Subcutaneous abdominal adipose tissue (tissue), 5 donors: ENCODE data around the gene SLC2A6.

Experiments used
- H3K27ac ChIP-seq: one replicate; pipeline ENCODE4 v1.7.0; 2013; ENCODE audit warnings: low read depth, mild to moderate bottlenecking, inconsistent platforms, low read length, moderate library complexity
- H3K27me3 ChIP-seq, 5 donors: one replicate each; pipeline ENCODE4 v1.7.0; 2013; ENCODE audit warnings: low read length in 5 of 5, inconsistent platforms in 1 of 5; ENCODE audit not compliant: control insufficient read depth in 5 of 5, insufficient read depth in 4 of 5
- H3K36me3 ChIP-seq, 5 donors: one replicate each; pipeline ENCODE4 v1.7.0; 2013; ENCODE audit warnings: low read length in 5 of 5; ENCODE audit not compliant: control insufficient read depth in 5 of 5, insufficient read depth in 5 of 5
- H3K4me1 ChIP-seq, 5 donors: one replicate each; pipeline ENCODE4 v1.7.0; 2013; ENCODE audit warnings: low read length in 5 of 5, mild to moderate bottlenecking in 3 of 5, moderate library complexity in 1 of 5; ENCODE audit not compliant: control insufficient read depth in 5 of 5, insufficient read depth in 5 of 5
- H3K4me3 ChIP-seq, 5 donors: one replicate each; pipeline ENCODE4 v1.7.0; 2013; ENCODE audit warnings: low read length in 5 of 5, low read depth in 1 of 5
- H3K9ac ChIP-seq, 5 donors: one replicate each; pipeline ENCODE4 v1.7.0; 2013; ENCODE audit warnings: low read length in 5 of 5, mild to moderate bottlenecking in 4 of 5, moderate library complexity in 3 of 5
- H3K9me3 ChIP-seq, 5 donors: one replicate each; pipeline ENCODE4 v1.7.0; 2013; ENCODE audit warnings: low read length in 5 of 5; ENCODE audit not compliant: control insufficient read depth in 5 of 5
- donor health status: healthy.
- donor health status: healthy.
- donor health status: healthy.
- donor health status: healthy.
- donor health status: healthy.

SLC2A6 gene

GRCh38 chr9:133499132-133499891 is 20.4 kb upstream of the SLC2A6 start:
- no peak overlapping the region for H3K27ac ChIP-seq
- H3K9me3 ChIP-seq, result peaks cover 4 to 14% (median 10%) of the 10 kb centered on the region in 5 donors
- H3K4me1 ChIP-seq, result peaks cover 0 to 4% (median 0%) of the 10 kb centered on the region in 5 donors
- H3K4me3 ChIP-seq, result no peak overlapping the region
- H3K36me3 ChIP-seq, result no peaks in the 10 kb centered on the region
- no peak overlapping the region for H3K9ac ChIP-seq
- H3K27me3 ChIP-seq, result peaks cover 8 to 50% (median 25%) of the 10 kb centered on the region in 5 donors

GRCh38 chr9:133496861-133497842 is 18.3 kb upstream of the SLC2A6 start:
- Histone ChIP-seq H3K27ac (no peak overlapping the region), H3K27me3 (peaks cover 8 to 50% (median 28%) of the 10 kb centered on the region in 5 donors), H3K4me3 (no peak overlapping the region), H3K36me3 (no peaks in the 10 kb centered on the region), H3K4me1 (peaks cover 0 to 10% (median 0%) of the 10 kb centered on the region in 5 donors), H3K9ac (no peak overlapping the region), H3K9me3 (peaks cover 0 to 10% (median 8%) of the 10 kb centered on the region in 5 donors)

DNA sequence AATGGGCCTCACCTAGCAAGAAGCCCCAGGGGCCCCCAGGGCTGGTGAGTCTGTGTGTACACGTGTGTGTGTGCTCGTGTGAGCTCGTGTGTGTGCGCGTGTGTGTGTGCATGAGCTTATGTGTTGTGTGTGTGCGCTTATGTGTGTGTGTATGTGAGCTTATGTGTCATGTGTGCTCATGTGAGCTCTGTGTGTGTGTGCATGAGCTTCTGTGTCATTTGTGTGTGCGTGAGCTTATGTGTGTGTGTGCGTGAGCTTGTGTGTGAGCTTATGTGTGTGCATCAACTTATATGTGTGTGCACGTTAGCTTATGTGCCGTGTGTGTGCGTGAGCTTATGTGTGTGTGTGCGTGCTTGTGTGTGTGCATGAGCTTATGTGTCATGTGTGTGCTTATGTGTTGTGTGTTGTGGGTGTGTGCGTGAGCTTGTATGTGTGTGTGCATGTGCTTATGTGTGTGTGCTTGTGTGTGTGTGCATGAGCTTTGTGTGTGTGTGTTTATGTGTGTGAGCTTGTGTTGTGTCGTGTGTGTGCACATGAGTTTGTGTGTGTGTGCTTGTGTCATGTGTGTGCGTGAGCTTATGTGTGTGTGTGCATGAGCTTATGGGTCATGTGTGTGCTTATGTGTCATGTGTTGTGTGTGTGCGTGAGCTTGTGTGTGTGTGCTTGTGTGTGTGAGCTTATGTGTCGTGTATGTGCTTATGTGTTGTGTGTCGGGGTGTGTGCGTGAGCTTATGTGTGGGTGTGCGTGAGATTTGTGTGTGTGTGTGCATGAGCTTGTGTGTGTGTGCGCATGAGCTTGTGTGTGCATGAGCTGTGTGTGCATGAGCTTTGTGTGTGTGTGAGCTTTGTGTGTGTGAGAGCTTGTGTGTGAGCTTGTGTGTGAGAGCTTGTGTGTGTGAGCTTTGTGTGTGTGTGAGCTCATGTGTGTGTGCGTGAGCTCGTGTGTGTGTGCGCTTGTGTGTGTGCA is 16.7 kb upstream of the SLC2A6 start:
- peaks cover 8 to 58% (median 28%) of the 10 kb centered on the region in 5 donors for H3K27me3 ChIP-seq
- no peaks in the 10 kb centered on the region for H3K9me3 ChIP-seq
- no peak overlapping the region for H3K4me3 ChIP-seq
- peaks cover 0 to 16% (median 0%) of the 10 kb centered on the region in 5 donors for H3K4me1 ChIP-seq
- no peak overlapping the region for H3K9ac ChIP-seq
- no peak overlapping the region for H3K27ac ChIP-seq
- no peaks in the 10 kb centered on the region for H3K36me3 ChIP-seq

DNA sequence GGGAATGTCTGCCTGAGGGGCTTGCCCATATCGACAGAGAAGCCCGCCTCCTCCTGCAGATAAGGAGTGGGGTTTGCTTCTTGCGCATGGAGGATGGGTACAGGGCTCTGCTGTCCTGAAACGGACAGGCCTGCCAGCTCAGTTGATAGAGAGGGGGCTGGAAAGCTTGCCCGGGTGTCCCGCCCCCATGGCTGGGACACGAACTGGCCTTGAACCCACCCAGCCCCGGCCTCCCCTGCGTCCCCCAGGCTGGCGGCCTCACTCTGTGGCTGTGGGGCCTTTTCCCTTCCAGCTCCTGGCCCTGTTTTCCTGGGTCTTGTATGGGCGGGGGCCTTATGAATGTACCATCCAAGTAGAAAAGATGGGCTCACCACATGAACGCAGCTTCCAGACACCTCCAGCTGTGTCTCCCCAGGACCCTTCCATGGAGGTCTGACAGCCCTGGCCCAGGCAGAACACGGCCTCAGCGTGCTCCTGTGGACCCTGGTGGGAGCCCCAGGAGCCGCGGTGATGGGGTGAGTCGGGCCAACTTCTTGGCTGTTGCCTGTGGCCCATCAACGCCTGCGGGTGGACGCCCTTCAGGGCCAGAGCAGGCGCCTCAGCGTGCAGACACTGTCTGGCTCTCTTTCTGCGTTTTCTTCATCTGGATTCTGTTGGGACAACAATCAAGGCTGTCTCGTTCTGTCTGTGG is 15.9 kb upstream of the SLC2A6 start:
- Histone ChIP-seq H3K9ac (no peak overlapping the region), H3K27me3 (peaks cover 8 to 63% (median 33%) of the 10 kb centered on the region in 5 donors), H3K4me3 (no peak overlapping the region), H3K36me3 (no peaks in the 10 kb centered on the region), H3K27ac (no peak overlapping the region), H3K4me1 (peaks cover 0 to 16% (median 0%) of the 10 kb centered on the region in 5 donors), H3K9me3 (no peaks in the 10 kb centered on the region)

GRCh38 chr9:133493845-133494540 is 15.1 kb upstream of the SLC2A6 start:
- no peak overlapping the region for H3K27ac ChIP-seq
- H3K4me3 ChIP-seq, result no peak overlapping the region
- no peaks in the 10 kb centered on the region for H3K36me3 ChIP-seq
- H3K4me1 ChIP-seq, result peaks cover 0 to 16% (median 0%) of the 10 kb centered on the region in 5 donors
- no peaks in the 10 kb centered on the region for H3K9me3 ChIP-seq
- H3K27me3 ChIP-seq, result peaks cover 8 to 60% (median 34%) of the 10 kb centered on the region in 5 donors
- H3K9ac ChIP-seq, result no peak overlapping the region

- Histone ChIP-seq H3K27me3 (peaks cover 8 to 59% (median 30%) of the 10 kb centered on the region in 5 donors), H3K9ac (no peak overlapping the region), H3K27ac (no peak overlapping the region), H3K36me3 (no peaks in the 10 kb centered on the region), H3K4me3 (no peak overlapping the region), H3K4me1 (peaks cover 0 to 16% (median 0%) of the 10 kb centered on the region in 5 donors), H3K9me3 (no peaks in the 10 kb centered on the region)
Measured at GRCh38 chr9:133493428-133493827, 14.5 kb upstream of the SLC2A6 start.

DNA sequence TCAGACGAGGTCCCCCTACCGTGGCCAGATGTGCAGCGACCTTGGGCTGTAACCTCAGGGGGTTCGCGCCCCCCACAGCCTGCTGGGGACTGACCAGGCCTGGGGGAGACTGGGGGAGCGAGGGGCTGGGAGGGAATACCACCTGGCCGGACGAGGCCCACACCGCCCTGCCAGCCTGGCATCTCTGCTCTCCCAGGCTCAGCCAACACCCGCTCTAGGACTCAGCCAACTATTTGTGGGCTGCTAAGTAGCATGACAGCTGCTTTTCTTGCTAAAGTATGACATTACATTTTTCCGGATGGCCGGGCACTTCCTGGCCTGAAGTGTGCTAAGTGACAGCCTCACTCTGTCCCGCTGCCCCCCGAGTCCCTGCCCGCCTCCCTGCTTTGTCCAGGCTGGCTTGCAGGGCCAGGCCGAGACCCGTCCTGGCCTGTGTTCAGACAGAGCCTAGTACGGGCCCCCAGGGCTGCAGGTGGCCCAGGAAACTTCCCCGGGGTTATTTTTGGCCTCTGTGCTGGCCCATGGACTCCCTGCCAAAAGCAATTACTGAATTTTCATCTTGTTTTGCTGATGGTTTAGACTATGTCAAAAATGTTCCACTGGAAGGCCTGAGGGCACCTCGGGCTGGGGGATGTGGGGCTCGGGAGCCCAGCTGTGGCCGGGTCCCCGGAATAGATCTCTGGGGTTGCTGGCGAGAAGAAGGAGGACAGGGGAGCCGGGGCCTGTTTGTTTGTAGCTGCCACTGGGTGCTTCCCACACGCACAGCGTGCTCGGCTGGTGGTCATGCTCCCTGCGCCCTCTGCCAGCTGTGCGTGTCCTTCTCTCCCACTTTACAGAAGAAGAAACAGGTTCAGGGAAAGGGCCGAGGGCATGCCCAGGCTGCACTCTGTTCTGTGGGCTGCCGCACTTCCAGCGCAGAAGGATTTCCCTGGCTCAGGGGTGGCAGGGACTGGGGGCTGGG is 13.4 kb upstream of the SLC2A6 start:
- Histone ChIP-seq H3K9me3 (no peaks in the 10 kb centered on the region), H3K36me3 (no peaks in the 10 kb centered on the region), H3K27ac (no peak overlapping the region), H3K4me3 (no peak overlapping the region), H3K9ac (no peak overlapping the region), H3K27me3 (peaks cover 14 to 55% (median 30%) of the 10 kb centered on the region in 5 donors), H3K4me1 (peaks cover 0 to 24% (median 0%) of the 10 kb centered on the region in 5 donors)

- peaks cover 9 to 47% (median 22%) of the 10 kb centered on the region in 5 donors for H3K27me3 ChIP-seq
- no peak overlapping the region for H3K27ac ChIP-seq
- H3K36me3 ChIP-seq, result no peaks in the 10 kb centered on the region
- H3K9ac ChIP-seq, result no peak overlapping the region
- H3K4me3 ChIP-seq, result no peak overlapping the region
- H3K4me1 ChIP-seq, result peaks cover 0 to 26% (median 0%) of the 10 kb centered on the region in 5 donors
- H3K9me3 ChIP-seq, result no peaks in the 10 kb centered on the region
Measured at GRCh38 chr9:133491656-133491925, 12.7 kb upstream of the SLC2A6 start.
